IMR-90 (cell line): ENCODE results near the gene ANKDD1B. TPM values are rescaled to one million over a fixed set of nuclear protein-coding genes. Genes with fewer than 3 reads are reported as not detected.

Source experiments
- ATAC-seq: fragments of 200-7000 bp; cut with Tn5 transposase; 2 replicates; pipeline ENCODE4 v1.9.1; 2020; ENCODE audit warnings: low read depth, mild to moderate bottlenecking, moderate library complexity
- BruUV-seq: library from RNA; stranded (reverse); fragments of 400-500 nt; replicated peaks from 2 replicates; lab custom pipeline; 2021; lab: Mats Ljungman, UMichigan
- CTCF ChIA-PET: fragments of 300-600 bp; formaldehyde crosslinking; extraction: SDS; loops from one replicate; lab custom pipeline; 2021; ENCODE audit warnings: antibody characterized with exemption; lab: Yijun Ruan, JAX
- POLR2A ChIA-PET: fragments of 300-600 bp; sonication (Branson Sonifier 250); formaldehyde crosslinking; loops from one replicate; lab custom pipeline; 2022; ENCODE audit warnings: antibody characterized with exemption; ENCODE audit not compliant: unreplicated experiment; lab: Charles Lee
- DNase-seq: peaks from one replicate; pipeline ENCODE4 v3.0.0; 2013
- H2AFZ ChIP-seq: replicated peaks from 2 replicates; pipeline ENCODE3; 2013; ENCODE audit warnings: low read length, mild to moderate bottlenecking; ENCODE audit not compliant: poor library complexity
- H2AK5ac ChIP-seq: 2 replicates; pipeline ENCODE4 v1.6.1; 2013; ENCODE audit warnings: low read depth, low read length, inconsistent platforms
- H2AK9ac ChIP-seq: replicated peaks from 2 replicates; pipeline ENCODE3; 2013; ENCODE audit warnings: mild to moderate bottlenecking, low read depth, low read length, moderate library complexity; ENCODE audit not compliant: poor library complexity
- H2BK120ac ChIP-seq: 2 replicates; pipeline ENCODE4 v1.6.1; 2013; ENCODE audit warnings: low read depth, low read length, inconsistent platforms
- H2BK15ac ChIP-seq: 3 replicates; pipeline ENCODE4 v1.6.1; 2013; ENCODE audit warnings: low read depth, low read length, inconsistent platforms
- H2BK20ac ChIP-seq: 2 replicates; pipeline ENCODE4 v1.6.1; 2013; ENCODE audit warnings: low read depth, mild to moderate bottlenecking, inconsistent platforms, low read length, moderate library complexity
- H2BK5ac ChIP-seq: 2 replicates; pipeline ENCODE4 v1.6.1; 2013; ENCODE audit warnings: mild to moderate bottlenecking, low read depth, low read length, inconsistent platforms; ENCODE audit not compliant: poor library complexity, severe bottlenecking
- H3K14ac ChIP-seq: replicated peaks from 2 replicates; pipeline ENCODE4 v1.6.1; 2013; ENCODE audit warnings: low read depth, low read length, inconsistent platforms
- H3K18ac ChIP-seq: 2 replicates; pipeline ENCODE4 v1.6.1; 2013; ENCODE audit warnings: low read depth, low read length, control low read depth
- H3K23ac ChIP-seq: 2 replicates; pipeline ENCODE4 v1.6.1; 2013; ENCODE audit warnings: low read depth, low read length, inconsistent platforms
- H3K27ac ChIP-seq: 2 replicates; pipeline ENCODE4 v1.5.1; 2013; ENCODE audit warnings: mild to moderate bottlenecking, control low read depth, low read length; ENCODE audit not compliant: insufficient read depth
- H3K27me3 ChIP-seq: 2 replicates; pipeline ENCODE4 v1.6.1; 2013; ENCODE audit warnings: low read length; ENCODE audit not compliant: control insufficient read depth, insufficient read depth
- H3K36me3 ChIP-seq: 2 replicates; pipeline ENCODE4 v1.6.1; 2013; ENCODE audit warnings: low read length, mixed read lengths; ENCODE audit not compliant: control insufficient read depth, insufficient read depth
- H3K4ac ChIP-seq: 2 replicates; pipeline ENCODE4 v1.6.1; 2013; ENCODE audit warnings: low read depth, low read length, inconsistent platforms
- H3K4me1 ChIP-seq: 2 replicates; pipeline ENCODE4 v1.6.1; 2013; ENCODE audit warnings: low read length, mixed read lengths; ENCODE audit not compliant: control insufficient read depth, insufficient read depth
- H3K4me2 ChIP-seq: 2 replicates; pipeline ENCODE4 v1.6.1; 2013; ENCODE audit warnings: low read depth, mild to moderate bottlenecking, control low read depth, low read length, moderate library complexity
- H3K4me3 ChIP-seq: 2 replicates; pipeline ENCODE4 v1.5.1; 2013; ENCODE audit warnings: low read depth, mild to moderate bottlenecking, control low read depth, low read length, moderate library complexity; ENCODE audit not compliant: insufficient read depth
- H3K56ac ChIP-seq: 2 replicates; pipeline ENCODE4 v1.6.1; 2013; ENCODE audit warnings: low read length, inconsistent platforms; ENCODE audit not compliant: insufficient read depth; ENCODE audit errors: extremely low read depth
- H3K79me1 ChIP-seq, 2 experiments: 2 replicates each; pipeline ENCODE4 v1.6.1; 2013; ENCODE audit warnings: low read length in 2 of 2, inconsistent platforms in 1 of 2, low read depth in 1 of 2
- H3K9ac ChIP-seq: 2 replicates; pipeline ENCODE4 v1.6.1; 2013; ENCODE audit warnings: low read depth, low read length, control low read depth
- H3K9me1 ChIP-seq: 2 replicates; pipeline ENCODE4 v1.6.1; 2013; ENCODE audit warnings: low read length, inconsistent platforms; ENCODE audit not compliant: insufficient read depth
- H3K9me3 ChIP-seq: 2 replicates; pipeline ENCODE4 v1.6.1; 2013; ENCODE audit warnings: low read length; ENCODE audit not compliant: control insufficient read depth, insufficient read depth
- H4K20me1 ChIP-seq: 2 replicates; pipeline ENCODE4 v1.6.1; 2013; ENCODE audit warnings: low read length, inconsistent platforms; ENCODE audit not compliant: insufficient read depth
- H4K5ac ChIP-seq: 2 replicates; pipeline ENCODE4 v1.6.1; 2013; ENCODE audit warnings: mild to moderate bottlenecking, low read depth, low read length, control low read depth
- H4K8ac ChIP-seq, 2 experiments: 2 replicates each; pipeline ENCODE4 v1.6.1; 2013; ENCODE audit warnings: low read depth in 2 of 2, low read length in 2 of 2, control low read depth in 1 of 2, inconsistent platforms in 1 of 2
- H4K91ac ChIP-seq: 2 replicates; pipeline ENCODE4 v1.6.1; 2013; ENCODE audit warnings: low read depth, low read length, inconsistent platforms; ENCODE audit not compliant: insufficient read depth
- BHLHE40 ChIP-seq: fragments of 150-350 bp; IDR thresholded peaks from 2 replicates; pipeline ENCODE4 v1.6.1; 2016; ENCODE audit warnings: mild to moderate bottlenecking, low read depth, low read length
- CEBPB ChIP-seq: IDR thresholded peaks from 2 replicates; pipeline ENCODE4 v1.6.1; 2012; ENCODE audit warnings: low read depth, low read length, improper control_type of control experiment
- CHD1 ChIP-seq: IDR thresholded peaks from 2 replicates; pipeline ENCODE4 v1.6.1; 2012; ENCODE audit warnings: low read depth, low read length, improper control_type of control experiment
- CTCF ChIP-seq: conservative IDR thresholded peaks from 2 replicates; pipeline ENCODE4 v1.5.1; 2012; ENCODE audit warnings: mild to moderate bottlenecking, low read depth, low read length, improper control_type of control experiment
- ELK1 ChIP-seq: fragments of 150-350 bp; IDR thresholded peaks from 2 replicates; pipeline ENCODE4 v1.6.1; 2016; ENCODE audit warnings: low read depth, mild to moderate bottlenecking, low read length, moderate library complexity, borderline replicate concordance
- FOS ChIP-seq: fragments of 150-350 bp; IDR thresholded peaks from 2 replicates; pipeline ENCODE4 v1.6.1; 2016; ENCODE audit warnings: low read depth, low read length
- MAFK ChIP-seq: IDR thresholded peaks from 2 replicates; pipeline ENCODE4 v1.6.1; 2012; ENCODE audit warnings: low read depth, low read length, improper control_type of control experiment
- MAZ ChIP-seq: IDR thresholded peaks from 2 replicates; pipeline ENCODE4 v1.6.1; 2012; ENCODE audit warnings: low read depth, mild to moderate bottlenecking, low read length, improper control_type of control experiment, moderate library complexity, borderline replicate concordance
- MXI1 ChIP-seq: IDR thresholded peaks from 2 replicates; pipeline ENCODE4 v1.6.1; 2012; ENCODE audit warnings: low read depth, mild to moderate bottlenecking, low read length, moderate library complexity, borderline replicate concordance
- NFE2L2 ChIP-seq: fragments of 150-350 bp; IDR thresholded peaks from 2 replicates; pipeline ENCODE4 v1.6.1; 2016; ENCODE audit warnings: low read depth, mild to moderate bottlenecking, low read length
- POLR2A ChIP-seq: IDR thresholded peaks from 2 replicates; pipeline ENCODE4 v1.6.1; 2012; ENCODE audit warnings: mild to moderate bottlenecking, low read depth, low read length
- RAD21 ChIP-seq: IDR thresholded peaks from 2 replicates; pipeline ENCODE4 v1.6.1; 2012; ENCODE audit warnings: low read length, improper control_type of control experiment
- RCOR1 ChIP-seq: IDR thresholded peaks from 2 replicates; pipeline ENCODE4 v1.6.1; 2012; ENCODE audit warnings: mild to moderate bottlenecking, low read length, improper control_type of control experiment; ENCODE audit not compliant: insufficient replicate concordance
- RFX5 ChIP-seq: IDR thresholded peaks from 2 replicates; pipeline ENCODE4 v1.8.0; 2012; ENCODE audit warnings: low read depth, mild to moderate bottlenecking, low read length, moderate library complexity
- SMC3 ChIP-seq: fragments of 150-350 bp; IDR thresholded peaks from 2 replicates; pipeline ENCODE4 v1.6.1; 2016; ENCODE audit warnings: low read depth, mild to moderate bottlenecking, antibody characterized with exemption, low read length, moderate library complexity
- USF2 ChIP-seq: fragments of 150-350 bp; IDR thresholded peaks from 2 replicates; pipeline ENCODE4 v1.6.1; 2017; ENCODE audit warnings: mild to moderate bottlenecking, antibody characterized with exemption, low read length, low read depth
- WGBS, 2 experiments: methylation state at CpG; one replicate each; pipeline versions ENCODE4 v1.1.5 to v1.1.7; 2013; ENCODE audit warnings: missing lambda C conversion rate in 2 of 2; ENCODE audit not compliant: insufficient read length in 1 of 2; ENCODE audit errors: extremely low coverage in 2 of 2; 5-methylcytosine and 5-hydroxymethylcytosine counted together
- dilution Hi-C: fragments of 300-500 bp; cut with HindIII; formaldehyde crosslinking; loops from one replicate; pipeline ENCODE4 v1.14.3; 2018; ENCODE audit warnings: low sequenced_read_pairs; ENCODE audit not compliant: unreplicated experiment
- in situ Hi-C: fragments of 300-500 bp; cut with MboI; formaldehyde crosslinking; loops from 3 replicates; pipeline ENCODE4 v1.14.3; 2019; ENCODE audit warnings: low sequenced_read_pairs, inconsistent platforms, mixed read lengths
- intact Hi-C: fragments of 100-400 bp; cut with micrococcal nuclease; formaldehyde crosslinking; loops from 2 replicates; pipeline ENCODE4 v1.10.0; 2022
- polyA plus RNA-seq, 3 experiments: library from polyadenylated mRNA; depleted of rRNA; stranded (reverse); fragments of >200 nt; gene quantifications; 2 replicates each; pipeline ENCODE4 v1.2.3, GENCODE V29; 2012; ENCODE audit warnings: low replicate concordance in 1 of 3
- total RNA-seq: library from RNA; depleted of rRNA; stranded (reverse); fragments of >200 nt; gene quantifications from 2 replicates; pipeline ENCODE4 v1.2.3, GENCODE V29; 2012

Gene ANKDD1B
- total and polyA plus RNA-seq, 2 of the 4 experiments (the other 2 are of a cell fraction) = 0.24 TPM; not detected in 1

- Histone ChIP-seq H2BK15ac (no peak overlapping the region), H3K23ac (no peak overlapping the region), H2BK120ac (no peak overlapping the region), H3K4ac (no peak overlapping the region), H3K27me3 (no peaks in the 10 kb centered on the region), H2AFZ (no peak overlapping the region), H2BK20ac (no peak overlapping the region), H2BK5ac (no peak overlapping the region), H3K4me1 (peaks cover 6% of the 10 kb centered on the region), H3K27ac (no peak overlapping the region), H3K18ac (no peak overlapping the region), H2AK5ac (no peak overlapping the region), H3K4me2 (no peak overlapping the region), H3K14ac (no peak overlapping the region), H3K79me1 (peaks cover 6 to 26% of the 10 kb centered on the region in 2 experiments; a peak in 3 of 4 replicates), H4K91ac (no peak overlapping the region), H2AK9ac (no peak overlapping the region), H3K9me1 (peaks cover 4% of the 10 kb centered on the region), H4K20me1 (peaks cover 2% of the 10 kb centered on the region), H3K9me3 (no peaks in the 10 kb centered on the region), H3K36me3 (peaks cover 4% of the 10 kb centered on the region; the same call in 1 of the 2 replicates), H3K4me3 (no peak overlapping the region), H3K9ac (no peak overlapping the region), H4K5ac (no peak overlapping the region), H3K56ac (no peak overlapping the region), H4K8ac (no peak overlapping the region)
- intact Hi-C loops = no loop called here
- in situ Hi-C loops = no loop called here
- dilution Hi-C loops = no loop called here
- BruUV-seq = no TSS peak
- TF ChIP-seq CHD1 = no peak
- no peak for TF ChIP-seq MAFK
- TF ChIP-seq RAD21 = no peak
- TF ChIP-seq CEBPB = no peak
- no peak for TF ChIP-seq ELK1
- TF ChIP-seq USF2 = no peak
- no peak for TF ChIP-seq MAZ
- TF ChIP-seq POLR2A = no peak
- TF ChIP-seq MXI1 = no peak
- no peak for TF ChIP-seq BHLHE40
- TF ChIP-seq CTCF = no peak
- TF ChIP-seq NFE2L2 = no peak
- no peak for TF ChIP-seq FOS
- TF ChIP-seq RFX5 = no peak
- TF ChIP-seq SMC3 = no peak
- no peak for TF ChIP-seq RCOR1
- POLR2A ChIA-PET = no interaction called here
- ATAC-seq = no peak
- WGBS, 2 experiments = no CpG with 5 or more reads among the region's 2 CpGs
- DNase-seq = no peak
- CTCF ChIA-PET = interaction anchor here (0.7 kb wide), 1 partner anchor 248 kb away, joined by 3 read pairs; no protein-coding TSS in a partner anchor
Measured at GRCh38 chr5:75571547-75571946, 39.7 kb upstream of the ANKDD1B start.
